DND-41 (cell line): Measurements from ENCODE around the gene SQSTM1.

ENCODE experiments used
- CTCF ChIP-seq: IDR thresholded peaks from 2 replicates; pipeline ENCODE4 v1.5.1; 2012; ENCODE audit warnings: borderline replicate concordance, low read length, moderate library complexity, mild to moderate bottlenecking; ENCODE audit not compliant: poor library complexity, severe bottlenecking; ENCODE audit errors: extremely low read depth
- EZH2 ChIP-seq: IDR thresholded peaks from 3 replicates; pipeline ENCODE4 v1.6.1; 2012; ENCODE audit warnings: borderline replicate concordance, low read depth, mild to moderate bottlenecking, moderate library complexity, low read length, inconsistent platforms; ENCODE audit not compliant: severe bottlenecking

GRCh38 chr5:179795863-179796833, 24.6 kb upstream of the SQSTM1 start:
- TF ChIP-seq CTCF = peak; percentile 78
- no peak for TF ChIP-seq EZH2
